H1 (cell line): ENCODE measurements around the gene JADE3. TPM values are rescaled to one million over a fixed set of nuclear protein-coding genes. Genes with fewer than 3 reads are reported as not detected.

Experiments used
- HDAC6 ChIP-seq: IDR thresholded peaks from one replicate; pipeline ENCODE4 v1.7.1; 2012; ENCODE audit warnings: low read depth, mild to moderate bottlenecking, inconsistent platforms, low read length, moderate library complexity
- MAFK ChIP-seq: IDR thresholded peaks from 2 replicates; pipeline ENCODE4 v1.6.1; 2012; ENCODE audit warnings: low read depth, mild to moderate bottlenecking, improper control_type of control experiment, low read length
- SAP30 ChIP-seq: fragments of 300-600 bp; sonication (generic); IDR thresholded peaks from 2 replicates; pipeline ENCODE4 v1.7.1; 2012; ENCODE audit warnings: low read length, moderate library complexity, mild to moderate bottlenecking, inconsistent platforms; ENCODE audit not compliant: insufficient read depth, insufficient replicate concordance
- YY1 ChIP-seq: IDR thresholded peaks from 2 replicates; pipeline ENCODE4 v1.6.1; 2011; ENCODE audit warnings: low read depth, mild to moderate bottlenecking, low read length
- polyA plus RNA-seq, 7 experiments: library from polyadenylated mRNA; depleted of rRNA in 3 of 7; stranded (reverse) in 5 of 7; unstranded in 2 of 7; fragments of >200 nt in 5 of 7; fragments of 200-250 nt in 2 of 7; gene quantifications; 1 replicate in 5 of 7; 2 replicates in 1 of 7; 4 replicates in 1 of 7; pipeline versions ENCODE4 v1.2.1 to v1.2.3, GENCODE V29; 2011 to 2013; ENCODE audit warnings: missing spikeins in 2 of 7, mixed read lengths in 2 of 7
- total RNA-seq: library from RNA; stranded (reverse); fragmentation: NEBNext Ultra II Directional; extraction: Animal tissue kit (Norgen Biotek cat#: 25700); gene quantifications from 2 replicates; pipeline ENCODE4 v1.2.1, GENCODE V29; 2021

Gene JADE3
- total and polyA plus RNA-seq, 2 of the 8 experiments (the other 6 are each of a cell fraction or from before 2014, with no cell fraction given), result 6.9 to 21.5 TPM

GRCh38 chrX:46959101-46959500, 46.9 kb downstream of the JADE3 start (continued):
- TF ChIP-seq HDAC6 (no peak), SAP30 (no peak), MAFK (no peak), YY1 (no peak)
